GM15510 (cell line): ENCODE results near the gene OCRL.

Experiments
- POLR2A ChIP-seq: IDR thresholded peaks from 3 replicates; pipeline ENCODE4 v1.6.1; 2011; ENCODE audit warnings: borderline replicate concordance; ENCODE audit not compliant: insufficient read length; ENCODE audit errors: extremely low read depth

The OCRL gene

GRCh38 chrX:129524250-129524850 is 15.7 kb upstream of the OCRL start:
- no peak for TF ChIP-seq POLR2A

- no peak for TF ChIP-seq POLR2A
Measured at GRCh38 chrX:129525162-129525561, 14.9 kb upstream of the OCRL start.

- TF ChIP-seq POLR2A: no peak
Measured at GRCh38 chrX:129525896-129526295, 14.2 kb upstream of the OCRL start.

- TF ChIP-seq POLR2A: no peak
Measured at GRCh38 chrX:129529685-129530281, 10.3 kb upstream of the OCRL start.

GRCh38 chrX:129530410-129530809 is 9.6 kb upstream of the OCRL start:
- TF ChIP-seq POLR2A: no peak

- TF ChIP-seq POLR2A: no peak
Measured at GRCh38 chrX:129531132-129531531, 8.9 kb upstream of the OCRL start.

- TF ChIP-seq POLR2A: no peak
Measured at GRCh38 chrX:129534816-129535578, 5.1 kb upstream of the OCRL start.

GRCh38 chrX:129540722-129541184 is 694 bp downstream of the OCRL start:
- TF ChIP-seq POLR2A: no peak

- TF ChIP-seq POLR2A: no peak
Measured at GRCh38 chrX:129544780-129545179, 4.7 kb downstream of the OCRL start.

- TF ChIP-seq POLR2A: no peak
Measured at GRCh38 chrX:129545408-129545807, 5.3 kb downstream of the OCRL start.

GRCh38 chrX:129549124-129549523 is 9.1 kb downstream of the OCRL start:
- TF ChIP-seq POLR2A: no peak

GRCh38 chrX:129553619-129554288 is 13.7 kb downstream of the OCRL start:
- no peak for TF ChIP-seq POLR2A

- TF ChIP-seq POLR2A: no peak
Measured at GRCh38 chrX:129556806-129557315, 16.8 kb downstream of the OCRL start.

GRCh38 chrX:129557844-129558480 is 17.9 kb downstream of the OCRL start:
- TF ChIP-seq POLR2A: no peak
